ENCODE data around the gene RGS7BP.

The RGS7BP gene

GRCh38 chr5:64566310-64566916 is 60.6 kb downstream of the RGS7BP start:
- DNase-seq = no peak

- no peak for DNase-seq
These were observed 64.0 kb downstream of the RGS7BP start for GRCh38 chr5:64569858-64570257.

DNA sequence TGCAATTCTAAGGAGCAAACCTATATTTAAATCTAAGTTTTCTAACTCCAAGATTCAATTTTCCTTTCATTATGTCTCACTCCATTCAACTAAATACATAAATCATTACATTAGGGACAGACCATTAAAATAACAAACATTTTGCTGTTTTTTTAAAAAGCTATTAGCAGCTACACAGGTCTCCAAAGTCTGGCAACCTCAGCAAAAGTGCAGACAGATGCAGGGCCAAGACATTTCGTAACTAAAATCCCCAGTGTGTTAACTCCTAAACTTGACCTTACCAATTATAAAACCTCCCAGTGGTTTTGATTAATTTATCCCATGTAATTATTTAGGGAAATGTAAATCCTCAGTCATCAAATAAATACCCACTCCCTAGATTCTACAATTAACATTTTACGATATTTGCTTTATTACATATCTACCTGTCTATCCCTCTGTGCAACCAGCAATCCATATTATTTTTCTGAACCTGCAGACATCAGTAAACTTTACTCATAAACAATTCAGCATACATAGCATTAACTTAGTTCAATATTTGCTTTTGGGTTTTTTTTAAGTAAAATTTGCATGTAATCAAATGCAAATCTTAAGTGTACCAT is 64.7 kb downstream of the RGS7BP start:
- DNase-seq = no peak

- DNase-seq = no peak
These were observed 69.7 kb downstream of the RGS7BP start for GRCh38 chr5:64575561-64575960.

GRCh38 chr5:64576250-64576649 is 70.4 kb downstream of the RGS7BP start:
- no peak for DNase-seq

GRCh38 chr5:64585646-64586045 is 79.8 kb downstream of the RGS7BP start:
- DNase-seq = no peak

DNA sequence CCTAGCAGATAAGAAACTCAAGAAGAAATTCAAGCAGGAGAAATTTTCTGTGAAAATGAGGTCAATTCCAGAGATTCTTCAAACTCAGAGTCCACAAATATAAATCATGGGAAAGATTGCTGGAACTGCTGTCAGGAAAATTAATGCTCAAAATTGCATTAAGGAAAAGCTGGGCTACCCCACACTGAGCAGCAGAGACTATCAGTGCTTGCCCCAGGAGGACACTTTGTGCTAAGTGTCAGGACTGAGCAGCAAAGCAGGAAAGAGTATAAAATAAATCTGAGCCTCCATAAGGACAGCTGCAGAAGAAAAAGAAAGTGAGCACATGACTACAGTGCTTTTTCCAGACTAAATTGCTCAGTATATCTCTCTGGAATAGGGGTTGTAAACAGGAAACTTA is 81.6 kb downstream of the RGS7BP start:
- no peak for DNase-seq

- DNase-seq = no peak
These were observed 87.0 kb downstream of the RGS7BP start for GRCh38 chr5:64592730-64593341.

GRCh38 chr5:64594025-64594424 is 88.2 kb downstream of the RGS7BP start:
- no peak for DNase-seq

DNA sequence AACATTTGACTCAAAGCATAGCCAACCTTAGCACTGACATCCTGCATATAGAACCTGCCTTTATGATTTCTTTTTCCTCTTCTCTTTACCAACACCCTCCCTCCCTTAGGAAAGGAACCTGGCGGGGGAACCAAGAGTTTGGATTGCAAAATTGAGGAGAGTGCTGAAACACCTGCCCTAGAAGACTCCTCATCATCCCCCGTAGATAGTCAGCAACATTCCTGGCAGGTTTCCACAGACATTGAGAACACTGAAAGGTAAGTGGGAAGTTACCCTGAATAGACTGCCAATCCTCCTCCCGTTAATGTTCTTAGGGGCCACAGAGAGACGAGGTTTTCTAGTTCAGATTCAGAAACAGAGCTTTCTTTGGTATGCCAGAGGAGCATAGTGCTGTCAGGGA is 88.8 kb downstream of the RGS7BP start:
- DNase-seq = no peak

- DNase-seq = no peak
These were observed 89.4 kb downstream of the RGS7BP start for GRCh38 chr5:64595031-64595855.

DNA sequence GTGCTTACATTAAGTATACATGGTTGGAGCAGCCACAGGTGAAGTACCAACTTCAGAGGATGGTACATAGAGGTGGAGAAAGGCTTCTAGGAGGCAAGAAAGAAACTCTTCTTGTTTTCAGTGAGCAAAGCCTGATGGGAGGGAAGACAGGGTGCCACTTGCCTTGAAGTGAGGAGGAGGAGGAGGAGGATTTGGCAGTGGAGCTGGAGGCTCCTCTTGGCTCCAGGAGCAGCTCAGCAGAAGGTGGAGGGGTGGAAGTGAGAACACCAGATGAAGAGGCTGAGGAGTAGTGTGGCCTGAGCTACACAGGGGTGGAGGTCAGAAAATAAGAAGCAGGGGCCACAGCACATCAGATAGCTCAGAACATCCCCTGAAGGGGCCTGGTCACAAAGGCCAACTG is 93.4 kb downstream of the RGS7BP start:
- no peak for DNase-seq

GRCh38 chr5:64603676-64604075 is 97.9 kb downstream of the RGS7BP start:
- DNase-seq = no peak

- no peak for DNase-seq
These were observed 101.1 kb downstream of the RGS7BP start for GRCh38 chr5:64606926-64607325.

- no peak for DNase-seq
These were observed 106.6 kb downstream of the RGS7BP start for GRCh38 chr5:64612344-64612961.

- DNase-seq = no peak
These were observed 110.1 kb downstream of the RGS7BP start for GRCh38 chr5:64615895-64616294.

GRCh38 chr5:64619609-64620008 is 113.8 kb downstream of the RGS7BP start:
- no peak for DNase-seq

DNA sequence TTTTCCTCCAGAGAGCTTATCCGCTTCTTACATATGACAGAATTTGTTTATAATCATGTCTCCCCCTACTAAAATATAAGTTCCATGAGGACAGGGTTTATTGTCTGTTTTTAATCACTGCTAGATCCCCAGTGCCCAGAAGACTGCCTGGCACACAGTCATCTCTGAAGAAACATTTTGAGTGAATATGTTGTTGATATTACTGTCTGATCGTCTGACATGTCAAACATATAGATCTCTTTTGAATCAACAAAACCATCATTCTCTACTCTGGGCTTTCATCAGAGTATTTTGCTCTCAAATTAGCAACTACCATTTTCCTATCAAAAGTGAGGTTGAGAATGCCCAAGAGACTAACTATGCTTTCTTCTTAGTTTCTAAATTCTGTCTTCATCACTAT is 117.2 kb downstream of the RGS7BP start:
- DNase-seq = no peak

DNA sequence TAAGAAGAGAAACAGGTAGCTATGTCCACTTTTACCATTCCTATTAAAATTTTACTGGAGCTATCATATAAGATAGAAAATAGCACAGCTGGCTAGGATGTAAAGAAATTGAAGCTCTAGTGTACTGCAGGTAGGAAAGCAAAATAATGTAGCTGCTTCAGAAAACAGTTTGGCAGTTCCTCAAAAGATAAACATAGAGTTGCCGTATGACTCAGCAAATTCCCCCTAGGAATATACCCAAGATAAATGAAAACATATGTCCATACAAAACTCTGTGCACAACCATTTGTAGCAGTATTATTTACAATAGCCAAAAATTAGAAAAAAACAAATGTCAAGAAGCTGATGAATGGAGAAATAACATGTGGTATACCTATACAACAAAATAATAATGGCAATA is 119.9 kb downstream of the RGS7BP start:
- DNase-seq = no peak

DNA sequence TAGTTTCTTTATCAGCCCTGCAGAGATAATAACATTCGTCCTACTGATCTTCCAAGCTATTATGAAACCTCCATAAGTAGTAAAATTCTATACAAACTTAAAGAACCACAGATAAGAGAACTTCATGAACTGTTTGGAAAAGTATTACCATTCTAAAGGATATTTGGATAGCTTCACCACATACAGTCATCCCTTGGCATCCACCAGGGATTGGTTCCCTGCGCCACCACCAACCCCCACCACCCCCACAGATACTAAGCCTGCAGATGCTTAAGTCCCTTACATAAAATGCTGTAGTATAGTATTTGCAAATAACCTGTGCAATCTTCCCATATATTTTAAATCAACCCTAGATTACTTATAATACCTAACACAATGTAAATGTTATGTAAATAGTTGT is 123.1 kb downstream of the RGS7BP start:
- no peak for DNase-seq

- no peak for DNase-seq
These were observed 124.0 kb downstream of the RGS7BP start for GRCh38 chr5:64629841-64630240.

GRCh38 chr5:64632251-64632650 is 126.4 kb downstream of the RGS7BP start:
- no peak for DNase-seq

DNA sequence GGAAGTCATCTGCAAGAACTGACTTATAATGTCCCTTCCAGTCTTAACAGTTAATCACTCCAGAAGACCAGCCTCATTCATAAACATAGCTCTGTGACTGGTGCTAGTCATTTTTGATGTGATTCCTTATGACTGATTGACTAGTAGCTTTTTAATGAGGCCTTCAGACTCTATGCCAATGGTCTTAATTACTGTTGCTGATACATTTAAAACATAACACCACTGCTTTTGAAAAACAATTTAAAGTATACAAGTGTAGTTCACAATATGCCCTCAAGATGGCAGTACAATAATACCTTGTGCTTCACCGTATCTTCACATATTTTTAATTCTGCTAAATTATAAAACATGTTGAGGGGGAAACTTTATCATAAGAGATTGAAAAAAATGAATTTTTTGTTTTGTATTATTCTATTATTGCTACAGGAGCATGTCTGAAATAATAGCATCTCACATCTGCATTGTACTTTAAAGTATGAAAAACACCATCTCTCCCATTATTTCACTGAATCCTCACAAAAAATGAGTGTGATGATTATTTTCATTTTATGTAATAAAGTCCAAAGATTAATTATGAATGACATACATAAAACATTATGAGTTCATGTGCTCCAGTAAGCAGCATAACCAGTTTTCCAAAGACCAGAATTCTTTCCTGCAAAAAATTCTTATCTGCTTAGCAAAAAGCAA is 129.3 kb downstream of the RGS7BP start:
- DNase-seq = no peak
